Adipose tissue (tissue), 3 donors: Measurements from ENCODE around the gene GPLD1. TPM values are rescaled to one million over a fixed set of nuclear protein-coding genes. Genes with fewer than 3 reads are reported as not detected.
"Not testable (repeated sequence)": the region's sequence is repeated elsewhere in the genome, so short reads cannot be mapped to it uniquely, and the experiment has no call there.

ENCODE experiments used
- H3K27ac ChIP-seq: one replicate; pipeline ENCODE4 v1.5.1; 2013; ENCODE audit warnings: low read depth, low read length
- WGBS, 3 donors: extraction: QIAGEN DNeasy Blood & Tissue Kit; methylation state at CpG; one replicate each; pipeline ENCODE4 v1.1.7; 2013; 5-methylcytosine and 5-hydroxymethylcytosine counted together
- polyA plus RNA-seq, 3 donors: library from polyadenylated mRNA; stranded (reverse); fragments of 200-250 nt; gene quantifications; one replicate each; pipeline ENCODE4 v1.2.3, GENCODE V29; 2013
- donor health status: healthy with polysubstance abuse.
- donor health status: Bipolar disorder and iron deficiency.
- donor health status: healthy.

GPLD1 gene
- polyA plus RNA-seq, 3 donors, result 0.52 to 1.7 (median 0.67) TPM

DNA sequence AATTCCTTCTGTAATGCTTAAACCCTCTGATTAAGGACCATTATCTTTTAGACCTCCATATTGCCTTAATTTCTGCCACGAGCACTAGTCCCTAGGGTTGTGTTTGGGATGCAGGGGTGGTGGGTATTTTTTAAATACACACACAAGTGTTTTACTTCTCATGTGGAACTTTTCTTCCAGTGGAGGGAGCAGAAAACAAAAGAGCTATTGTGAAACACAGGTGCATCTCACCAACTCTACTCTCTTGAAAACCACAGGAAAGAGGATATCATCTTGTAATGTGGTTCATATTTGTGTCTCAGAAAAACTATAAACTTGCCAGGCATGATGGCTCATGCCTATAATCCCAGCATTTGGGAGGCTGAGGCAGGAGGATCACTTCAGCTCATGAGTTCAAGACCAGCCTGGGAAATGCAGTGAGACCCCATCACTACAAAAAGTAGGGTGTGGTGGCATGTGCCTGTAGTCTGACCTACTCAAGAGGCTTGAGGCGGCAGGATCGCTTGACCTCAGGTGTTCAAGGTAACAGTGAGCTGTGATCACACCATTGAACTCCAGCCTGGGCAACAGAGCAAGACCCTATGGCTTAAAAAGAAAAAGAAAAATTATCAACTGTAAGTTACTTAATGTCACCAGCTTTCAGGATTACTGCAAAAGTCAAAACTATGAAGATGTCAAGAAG is 49.4 kb downstream of the GPLD1 start:
- H3K27ac ChIP-seq, result no peak overlapping the region
- WGBS, 3 donors, result 91 to 94% (median 93%) methylated on average over 3 of the region's 3 CpGs

DNA sequence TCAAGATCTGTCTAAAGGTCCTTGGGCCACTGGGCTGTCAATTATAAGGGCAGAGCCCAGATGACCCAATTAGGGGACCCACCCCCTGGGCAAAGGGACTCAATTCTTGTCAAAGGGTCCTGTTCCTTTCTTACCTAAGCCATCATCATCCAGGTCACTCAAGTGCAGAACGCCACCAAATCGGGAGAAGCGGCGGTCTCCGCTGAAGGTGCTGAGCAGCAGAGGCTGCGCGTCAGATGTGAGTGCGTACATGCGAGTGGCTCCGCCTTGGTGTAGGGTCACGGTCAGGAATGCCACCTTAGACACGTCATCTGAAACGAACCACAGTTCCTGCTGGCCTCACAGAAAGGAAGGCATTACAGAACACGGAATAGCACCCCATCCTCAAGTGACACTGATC is 52.4 kb downstream of the GPLD1 start:
- 90 to 96% (median 95%) methylated on average over 14 of the region's 14 CpGs for WGBS, 3 donors

DNA sequence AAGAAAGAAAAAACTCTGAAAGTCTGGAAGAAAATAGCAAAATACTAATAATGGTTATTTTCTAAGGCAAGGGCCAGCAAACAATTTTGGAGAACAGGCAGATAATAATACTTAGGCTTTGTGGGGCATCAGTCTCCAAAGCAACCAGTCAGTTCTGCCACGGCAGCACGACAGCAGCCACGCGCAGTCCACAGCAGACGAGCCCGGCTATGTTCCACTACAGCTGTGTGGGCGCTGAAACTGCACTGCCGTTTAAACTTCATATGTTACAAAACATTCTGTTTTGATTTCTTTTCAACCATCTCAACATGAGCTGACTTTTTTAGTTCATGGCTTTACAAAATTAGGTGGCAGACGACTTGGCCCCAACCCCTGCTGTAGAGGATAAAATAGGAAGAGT is 56.8 kb downstream of the GPLD1 start:
- WGBS, 3 donors, result 82 to 94% (median 94%) methylated on average over 9 of the region's 9 CpGs
- H3K27ac ChIP-seq, result no peak overlapping the region

More for the DNA sequence above, 52.4 kb downstream of the GPLD1 start:
- no peak overlapping the region for H3K27ac ChIP-seq

DNA sequence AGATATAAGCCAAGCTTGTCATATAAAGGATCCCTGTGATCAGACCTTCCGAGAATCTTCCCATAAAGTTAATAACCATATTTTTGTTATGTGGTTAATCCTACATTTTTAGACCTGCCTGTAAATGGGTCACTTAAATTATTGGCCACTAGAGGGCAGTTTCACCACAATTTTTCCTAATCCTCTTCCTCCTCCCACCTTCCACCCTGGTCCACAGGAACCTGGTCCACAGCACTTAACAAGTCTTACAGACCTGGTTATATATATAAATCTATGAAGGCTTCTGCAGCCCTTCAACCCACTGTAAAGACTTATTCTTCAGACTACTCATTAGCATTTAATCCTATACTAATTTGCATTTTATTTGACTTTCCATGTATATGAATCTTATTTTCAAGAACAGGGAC is 58.3 kb downstream of the GPLD1 start:
- WGBS, 3 donors, result 76 to 91% (median 77%) methylated on average over 1 of the region's 1 CpG
- no peak overlapping the region for H3K27ac ChIP-seq

DNA sequence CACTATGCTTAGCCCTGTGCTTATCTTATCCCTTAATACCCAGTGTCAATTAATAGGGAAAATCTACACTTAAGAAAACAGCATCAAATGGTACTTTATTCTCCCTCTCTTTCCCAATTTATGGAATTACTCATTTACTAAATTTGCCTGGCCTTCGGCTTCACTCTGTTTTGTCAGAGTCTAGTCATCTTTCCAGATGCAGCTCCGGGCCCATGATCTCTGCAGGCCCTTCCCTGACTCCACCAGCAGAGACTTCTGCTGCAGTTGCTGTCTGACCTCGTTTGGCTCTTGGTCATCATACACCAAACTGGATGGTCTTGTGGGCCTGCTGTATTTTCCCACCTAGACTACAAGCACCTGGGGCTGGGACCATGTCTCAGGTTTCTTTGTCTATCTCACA is 59.3 kb downstream of the GPLD1 start:
- whole genome bisulfite sequencing, 3 donors, result 78 to 86% (median 85%) methylated on average over 3 of the region's 3 CpGs
- H3K27ac ChIP-seq, result no peak overlapping the region

DNA sequence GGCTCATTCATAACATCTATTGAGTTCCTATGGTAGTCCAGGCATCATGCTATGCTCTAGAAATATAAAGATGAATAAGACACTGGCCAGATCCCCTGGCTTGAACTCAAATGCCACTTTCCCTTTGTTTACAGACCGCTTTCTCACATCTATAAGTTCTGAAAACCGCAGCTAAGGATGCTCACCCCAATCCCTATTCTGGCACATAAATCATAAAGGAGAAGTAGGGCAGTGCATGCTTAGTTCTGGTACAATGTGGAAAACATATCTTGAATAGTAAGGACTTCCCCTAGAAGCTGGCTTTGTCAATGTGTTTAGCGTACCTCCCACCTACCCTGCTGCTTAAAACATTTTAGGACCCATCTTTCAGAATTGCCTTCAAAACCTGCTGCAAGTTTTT is 60.2 kb downstream of the GPLD1 start:
- WGBS, 3 donors, result 60 to 83% (median 78%) methylated on average over 3 of the region's 3 CpGs
- H3K27ac ChIP-seq, result no peak overlapping the region

DNA sequence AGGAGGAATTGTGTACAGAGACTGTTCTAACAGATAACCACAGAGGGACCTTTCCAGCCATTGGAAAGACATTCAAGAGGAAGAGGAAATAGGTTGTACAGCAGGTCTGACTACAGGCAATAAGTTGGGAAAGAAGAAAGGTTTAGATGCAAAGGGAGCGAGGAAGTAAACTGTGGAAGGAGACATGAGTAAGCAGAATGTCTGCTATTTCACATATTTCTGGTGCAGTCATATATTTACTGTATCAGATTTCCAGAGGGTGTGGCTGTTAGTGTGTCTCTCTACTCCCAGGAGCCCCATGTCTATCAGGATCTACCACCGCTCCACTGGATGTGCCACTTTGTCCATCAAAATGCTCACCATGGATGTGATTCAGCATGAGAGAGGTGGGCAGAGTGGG is 60.8 kb downstream of the GPLD1 start:
- 77 to 94% (median 79%) methylated on average over 2 of the region's 2 CpGs for WGBS, 3 donors
- no peak overlapping the region for H3K27ac ChIP-seq

DNA sequence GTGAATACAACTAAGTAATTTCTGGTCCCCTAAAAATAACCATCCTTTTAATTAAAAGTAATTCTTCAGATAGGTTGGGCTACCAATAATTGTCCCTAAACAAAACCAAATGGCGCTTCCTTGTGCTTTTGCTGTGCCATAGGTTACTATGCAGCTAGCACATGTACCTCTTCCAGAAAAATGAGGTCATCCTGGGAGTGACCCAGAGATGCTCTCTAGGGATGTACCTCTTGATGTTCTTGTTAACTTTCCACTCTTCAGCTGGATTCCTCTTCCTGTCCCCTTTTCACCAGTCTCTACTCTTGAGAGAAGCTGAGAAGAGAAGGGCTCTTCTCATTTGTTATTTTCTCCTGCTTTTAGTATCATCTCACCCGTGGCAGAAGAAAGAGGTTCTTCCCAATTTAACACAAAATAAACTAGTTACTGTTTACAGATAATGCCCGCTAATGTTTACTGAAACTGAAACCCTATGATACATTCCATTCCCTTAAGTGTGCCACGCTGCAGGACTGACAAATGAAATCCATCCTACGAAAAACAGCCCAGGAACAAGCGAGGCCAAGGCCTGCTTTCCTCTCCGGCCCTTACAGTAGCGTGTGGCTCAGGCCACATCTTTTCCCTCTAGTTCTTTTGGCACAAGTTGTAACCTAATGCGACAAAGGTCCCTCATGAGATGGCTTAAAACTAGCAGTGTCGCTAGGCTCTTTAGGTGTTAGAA is 62.5 kb downstream of the GPLD1 start:
- no peak overlapping the region for H3K27ac ChIP-seq
- 82 to 89% (median 86%) methylated on average over 10 of the region's 10 CpGs for WGBS, 3 donors

DNA sequence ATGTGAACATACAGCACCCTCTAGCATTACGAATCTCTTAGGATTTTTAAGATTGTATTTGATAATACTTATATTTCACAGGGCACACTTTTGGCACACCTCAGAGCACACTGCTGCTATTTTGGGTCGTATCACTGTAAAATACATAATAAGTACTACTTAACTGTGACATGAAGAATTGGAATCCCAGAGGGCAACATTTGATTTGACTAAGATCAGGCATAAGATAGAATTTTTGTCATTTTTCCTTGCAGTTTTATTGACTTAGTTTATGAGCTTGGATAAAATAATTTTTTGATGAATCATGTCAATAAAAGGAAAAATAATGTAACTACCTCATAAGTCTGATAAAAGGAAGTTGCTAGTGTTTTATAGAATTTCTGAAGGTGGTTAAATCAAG is 64.3 kb downstream of the GPLD1 start:
- 79 to 90% (median 81%) methylated on average over 2 of the region's 2 CpGs for WGBS, 3 donors
- H3K27ac ChIP-seq, result no peak overlapping the region

DNA sequence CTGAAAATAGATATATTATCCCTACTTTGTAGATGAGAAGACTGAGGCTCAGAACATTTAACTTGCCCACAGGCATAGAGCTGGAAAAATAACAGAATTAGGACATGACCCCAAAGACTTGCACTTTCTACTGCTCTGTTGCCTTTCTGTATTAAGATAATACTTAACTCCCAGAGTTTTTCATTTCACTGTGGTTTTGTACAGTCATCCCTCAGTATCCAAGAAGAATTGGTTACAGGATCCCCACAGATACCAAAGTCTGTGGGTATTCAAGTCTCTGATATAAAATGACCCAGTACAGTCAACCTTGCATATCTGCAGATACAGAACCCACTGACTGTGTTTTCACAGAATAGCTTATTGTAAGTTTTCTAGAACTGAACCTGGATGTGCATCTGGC is 69.9 kb downstream of the GPLD1 start:
- H3K27ac ChIP-seq, result no peak overlapping the region

DNA sequence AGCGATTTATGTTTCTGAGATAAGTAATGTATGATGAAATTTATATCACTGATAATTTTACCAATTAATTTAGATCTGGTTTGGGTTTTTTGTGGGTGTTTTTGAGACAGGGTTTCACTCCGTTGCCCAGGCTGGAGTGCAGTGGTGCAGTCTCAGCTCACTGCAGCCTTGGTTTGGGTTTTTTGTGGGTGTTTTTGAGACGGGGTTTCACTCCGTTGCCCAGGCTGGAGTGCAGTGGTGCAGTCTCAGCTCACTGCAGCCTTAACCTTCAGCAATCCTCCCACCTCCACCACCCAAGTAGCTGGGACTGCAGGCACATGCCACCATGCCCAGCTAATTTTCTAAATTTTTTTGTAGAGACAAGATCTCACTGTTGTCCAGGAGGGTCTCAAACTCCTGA is 73.6 kb downstream of the GPLD1 start:
- no peak overlapping the region for H3K27ac ChIP-seq
- WGBS, 3 donors, result 92 to 96% (median 94%) methylated on average over 4 of the region's 4 CpGs

DNA sequence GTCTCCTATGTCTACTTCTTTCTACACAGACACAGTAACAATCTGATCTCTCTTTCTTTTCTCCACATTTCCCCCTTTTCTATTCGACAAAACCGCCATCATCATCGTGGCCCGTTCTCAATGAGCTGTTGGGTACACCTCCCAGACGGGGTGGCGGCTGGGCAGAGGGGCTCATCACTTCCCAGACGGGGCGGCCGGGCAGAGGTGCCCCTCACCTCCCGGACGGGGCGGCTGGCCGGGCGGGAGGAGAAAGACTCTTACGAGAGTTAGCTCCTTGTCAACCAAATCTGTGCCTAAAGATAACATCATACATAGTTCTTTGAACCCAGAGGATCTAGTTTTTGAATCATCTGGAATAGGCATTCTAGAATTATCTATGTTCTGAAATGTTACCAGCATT is 74.8 kb downstream of the GPLD1 start:
- not testable (repeated sequence) for H3K27ac ChIP-seq
- WGBS, 3 donors, result 93 to 98% (median 97%) methylated on average over 15 of the region's 15 CpGs

DNA sequence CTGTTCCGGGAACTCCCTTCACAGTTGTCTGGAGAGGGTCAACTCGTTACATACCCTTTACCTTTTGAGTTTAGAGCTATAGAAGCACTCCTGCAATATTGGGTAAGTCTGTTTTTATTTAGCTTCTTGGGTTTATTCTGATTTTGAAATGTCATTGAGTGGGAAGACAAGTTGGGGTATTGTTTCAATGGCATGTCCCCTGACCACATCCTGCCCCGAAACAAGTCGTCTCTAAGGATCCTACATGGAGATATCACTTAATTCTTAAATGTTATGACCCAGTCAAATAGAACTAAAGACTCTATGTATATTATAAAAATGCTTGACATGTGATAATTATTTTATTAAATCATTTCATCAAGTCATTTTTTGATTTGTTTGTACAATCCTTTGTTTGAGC is 77.1 kb downstream of the GPLD1 start:
- WGBS, 3 donors, result 89 to 96% (median 93%) methylated on average over 4 of the region's 4 CpGs
- H3K27ac ChIP-seq, result no peak overlapping the region

DNA sequence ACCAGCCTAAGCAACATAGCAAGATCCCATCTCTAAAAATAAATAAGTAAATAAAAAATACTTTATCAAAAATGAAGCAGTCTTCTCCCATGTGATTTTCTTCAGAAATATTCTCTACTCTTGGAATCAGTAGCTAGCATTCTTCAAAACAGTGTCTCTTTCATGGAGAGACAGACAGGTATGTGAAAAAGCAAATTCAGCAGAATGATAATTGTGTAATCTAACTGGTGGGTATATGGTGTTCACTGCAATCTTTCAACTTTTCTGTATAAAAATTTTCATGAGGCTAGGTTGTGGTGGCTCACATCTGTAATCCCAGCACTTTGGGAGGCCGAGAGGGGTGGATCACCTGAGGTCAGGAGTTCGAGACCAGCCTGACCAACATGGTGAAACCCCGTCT is 78.8 kb downstream of the GPLD1 start:
- WGBS, 3 donors, result 81 to 100% (median 96%) methylated on average over 3 of the region's 3 CpGs
- H3K27ac ChIP-seq, result no peak overlapping the region

DNA sequence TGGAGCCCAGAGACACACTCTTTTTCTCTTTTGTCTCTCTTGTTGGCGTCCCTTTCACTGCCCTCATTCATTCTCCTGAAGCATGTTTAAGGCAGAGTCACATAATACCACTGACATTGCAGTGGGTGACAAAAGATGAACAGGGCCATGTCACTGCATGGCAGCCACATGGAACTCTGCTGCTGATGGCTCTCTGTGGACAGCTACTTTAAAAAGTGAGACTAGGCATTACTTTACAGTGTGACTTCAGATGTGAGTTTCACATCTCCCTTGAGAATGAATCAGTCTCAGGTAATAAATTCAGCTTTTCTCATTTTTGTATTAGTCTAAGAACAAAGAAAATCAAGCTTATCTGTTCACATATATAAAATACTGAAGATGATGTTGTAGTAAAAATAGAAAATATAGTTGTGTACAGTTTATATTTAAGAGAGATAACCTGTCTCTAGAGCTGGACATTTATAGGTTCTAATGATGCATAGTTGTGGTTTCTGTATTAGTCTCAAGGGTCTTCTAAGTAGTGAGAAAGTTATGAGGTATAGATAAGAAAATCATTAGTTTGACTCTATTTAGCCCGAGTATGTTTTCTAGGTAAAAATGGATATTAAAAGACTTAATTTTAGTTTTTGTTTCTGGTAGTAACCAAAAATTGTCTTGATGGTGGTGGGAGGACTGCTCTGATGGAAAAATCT is 80.5 kb downstream of the GPLD1 start:
- 78 to 93% (median 83%) methylated on average over 2 of the region's 2 CpGs for WGBS, 3 donors

DNA sequence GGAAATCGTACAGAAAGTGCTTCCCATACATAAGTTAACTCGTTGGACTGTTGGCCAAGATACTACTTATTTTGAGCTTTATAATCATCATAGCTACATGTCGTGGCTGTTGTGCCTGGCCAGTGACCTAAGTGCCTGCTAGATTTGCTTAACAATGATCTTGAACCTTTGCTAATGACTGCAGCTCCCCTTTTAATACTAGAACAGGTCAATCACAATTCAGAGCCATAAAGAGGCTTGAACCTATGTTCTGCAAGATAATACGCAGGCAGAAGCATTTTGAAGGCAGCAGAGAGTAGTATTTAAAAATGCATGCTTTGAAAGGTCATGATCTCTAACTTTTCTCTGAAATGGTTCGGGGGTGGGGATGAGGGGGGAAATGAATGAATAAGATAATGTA is 84.1 kb downstream of the GPLD1 start:
- WGBS, 3 donors, result 81 to 90% (median 82%) methylated on average over 5 of the region's 5 CpGs
- no peak overlapping the region for H3K27ac ChIP-seq

More for the DNA sequence above, 80.5 kb downstream of the GPLD1 start:
- no peak overlapping the region for H3K27ac ChIP-seq

DNA sequence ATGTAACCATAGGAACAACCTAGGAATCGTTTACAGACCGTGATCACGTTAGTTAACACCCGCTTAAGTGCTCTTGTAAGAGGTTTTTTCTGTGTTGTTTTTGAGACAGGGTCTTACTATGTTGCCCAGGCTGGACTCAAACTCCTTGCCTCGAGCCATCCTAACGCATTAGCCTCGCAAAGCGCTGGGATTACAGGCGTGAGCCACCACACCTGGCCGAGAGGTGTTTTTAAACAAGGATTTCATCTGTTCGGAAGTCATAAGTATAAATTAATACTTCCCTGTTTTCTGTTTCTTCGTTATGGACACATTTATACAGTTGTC is 85.9 kb downstream of the GPLD1 start:
- 3 to 8% (median 4%) methylated on average over 12 of the region's 12 CpGs for WGBS, 3 donors
- H3K27ac ChIP-seq, result no peak overlapping the region

DNA sequence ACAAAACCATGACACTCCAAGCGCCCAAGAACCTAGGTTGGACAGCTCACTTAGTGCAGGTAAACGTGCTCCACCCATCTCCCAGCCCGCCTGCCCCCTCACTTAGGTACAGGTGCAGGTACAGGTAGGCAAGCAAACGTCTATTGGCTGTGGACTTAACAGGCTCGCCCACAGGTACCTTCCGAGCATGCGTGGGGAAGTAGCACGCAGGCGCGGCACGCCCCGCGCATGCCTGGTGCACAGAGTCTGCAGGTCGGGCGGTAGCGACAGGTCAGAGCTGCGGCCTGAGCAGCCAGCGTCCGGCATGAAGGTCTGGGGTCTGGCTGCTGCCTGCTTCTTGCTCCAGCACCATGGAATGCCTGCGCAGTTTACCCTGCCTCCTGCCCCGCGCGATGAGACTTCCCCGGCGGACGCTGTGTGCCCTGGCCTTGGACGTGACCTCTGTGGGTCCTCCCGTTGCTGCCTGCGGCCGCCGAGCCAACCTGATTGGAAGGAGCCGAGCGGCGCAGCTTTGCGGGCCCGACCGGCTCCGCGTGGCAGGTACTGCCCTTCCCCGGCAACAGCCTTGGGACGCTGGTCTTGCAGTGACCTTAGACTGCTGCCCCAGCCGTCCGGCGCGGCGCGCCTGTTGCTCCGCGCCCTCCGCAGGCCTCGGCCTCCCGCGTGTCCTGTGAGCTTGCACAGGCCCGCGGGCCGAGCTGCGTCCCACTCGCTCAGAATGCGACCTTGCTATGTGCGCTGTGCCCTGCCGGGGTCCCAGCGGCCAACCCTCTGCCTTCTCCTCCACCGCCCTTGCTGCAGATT is 86.5 kb downstream of the GPLD1 start, which contains the start of gene MRS2:
MRS2 (plus strand) TSS at position 240 of the 804 bp plus-strand sequence; CDS start at position 351, 111 bp downstream.
- 0% methylated on average over 63 of the region's 63 CpGs for WGBS, 3 donors
- H3K27ac ChIP-seq, result no peak within 1 kb of the TSS

DNA sequence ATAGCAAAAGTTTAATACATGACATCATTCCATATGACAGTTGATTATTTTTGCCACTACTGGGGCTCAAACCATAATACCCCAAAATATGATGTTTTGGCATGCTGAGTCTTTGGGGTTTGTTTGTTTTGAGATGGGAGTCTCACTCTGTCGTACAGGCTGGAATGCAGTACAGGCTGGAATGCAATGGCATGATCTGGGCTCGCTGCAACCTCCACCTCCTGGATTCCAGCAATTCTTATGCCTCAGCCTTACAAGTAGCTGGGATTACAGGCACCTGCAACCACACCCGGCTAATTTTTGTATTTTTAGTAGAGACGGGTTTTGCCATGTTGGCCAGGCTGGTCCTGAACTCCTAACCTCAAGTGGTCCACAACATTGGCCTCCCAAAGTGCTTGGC is 87.9 kb downstream of the GPLD1 start:
- 72 to 87% (median 83%) methylated on average over 4 of the region's 4 CpGs for WGBS, 3 donors

More for the DNA sequence above, 87.9 kb downstream of the GPLD1 start:
- H3K27ac ChIP-seq, result no peak overlapping the region
